ENCODE data around the gene TRPC3.

Gene TRPC3

GRCh38 chr4:121968859-121969258 is 17.0 kb upstream of the TRPC3 start:
- no peak overlapping the region for H3K4me3 ChIP-seq
- in situ Hi-C loops (cut with MboI; ENCODE audit: low sequenced_read_pairs), result no loop called here
- no peaks in the 10 kb centered on the region for H3K36me3 ChIP-seq (replicated peaks)
- no peaks in the 10 kb centered on the region for H3K4me1 ChIP-seq
- no peak for DNase-seq (ENCODE audit: low spot score in 2 of 2)
- no peaks in the 10 kb centered on the region for H3K9me3 ChIP-seq
- peaks cover 23% of the 10 kb centered on the region for H3K27me3 ChIP-seq (ENCODE audit: low read depth)

DNA sequence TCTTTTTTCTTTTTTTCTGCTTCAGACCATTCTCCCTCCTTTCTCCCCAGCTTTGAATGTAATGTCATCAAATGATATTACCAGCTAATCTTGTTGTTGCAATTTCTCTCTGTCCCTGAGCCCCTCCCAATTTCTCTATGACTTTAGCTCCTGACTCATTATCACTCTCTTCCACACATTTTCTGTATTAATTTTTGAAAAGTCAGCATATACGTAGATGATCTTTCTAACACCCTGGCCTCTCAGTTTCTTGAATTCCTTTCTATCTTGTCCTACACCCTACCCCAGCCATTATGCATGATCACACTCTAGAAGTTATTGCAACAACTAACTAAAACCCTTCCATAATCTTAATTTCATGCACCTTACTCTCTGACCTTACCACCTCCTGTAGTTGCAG is 13.1 kb upstream of the TRPC3 start:
- Histone ChIP-seq H3K4me3 (no peak overlapping the region), H3K27me3 (ENCODE audit: low read depth) (peaks cover 20% of the 10 kb centered on the region), H3K36me3 (replicated peaks) (no peaks in the 10 kb centered on the region), H3K4me1 (no peaks in the 10 kb centered on the region), H3K9me3 (no peaks in the 10 kb centered on the region)
- DNase-seq (ENCODE audit: low spot score in 2 of 2), result no peak
- in situ Hi-C loops (cut with MboI; ENCODE audit: low sequenced_read_pairs), result no loop called here

DNA sequence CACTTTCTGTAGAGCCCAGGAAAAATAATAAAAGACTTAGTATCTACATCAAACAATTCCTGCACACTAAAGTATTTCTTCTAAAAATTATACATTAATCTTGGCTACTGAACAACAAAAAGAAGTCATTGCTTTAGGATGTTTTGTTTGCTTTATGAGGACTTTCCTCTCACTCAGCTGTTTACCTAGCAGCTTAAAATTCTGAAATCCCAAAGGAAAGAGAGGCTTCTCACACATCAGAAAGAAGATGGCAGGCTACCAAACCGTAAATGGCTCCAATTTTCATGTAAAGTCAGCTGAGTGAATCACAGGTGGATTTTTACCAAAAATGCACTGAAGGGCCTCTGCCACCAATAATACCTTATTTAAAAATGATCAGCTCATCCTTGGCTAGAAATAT is 9.0 kb upstream of the TRPC3 start:
- in situ Hi-C loops (cut with MboI; ENCODE audit: low sequenced_read_pairs), result no loop called here
- 0 out of 2 replicates have a peak, but pooled peaks cover under 1% of the 10 kb centered on the region for H3K27me3 ChIP-seq (ENCODE audit: low read depth)
- H3K4me3 ChIP-seq, result no peak overlapping the region
- no peaks in the 10 kb centered on the region for H3K4me1 ChIP-seq
- H3K9me3 ChIP-seq, result no peaks in the 10 kb centered on the region
- no peaks in the 10 kb centered on the region for H3K36me3 ChIP-seq (replicated peaks)
- no peak for DNase-seq (ENCODE audit: low spot score in 2 of 2)

- in situ Hi-C loops (cut with MboI; ENCODE audit: low sequenced_read_pairs), result no loop called here
- peaks cover 2% of the 10 kb centered on the region; the same call in 1 of the 2 replicates for H3K27me3 ChIP-seq (ENCODE audit: low read depth)
- H3K9me3 ChIP-seq, result no peaks in the 10 kb centered on the region
- no peak overlapping the region for H3K4me3 ChIP-seq
- H3K36me3 ChIP-seq (replicated peaks), result no peaks in the 10 kb centered on the region
- no peaks in the 10 kb centered on the region for H3K4me1 ChIP-seq
- no peak for DNase-seq (ENCODE audit: low spot score in 2 of 2)
Observed at GRCh38 chr4:121958777-121959176, 6.9 kb upstream of the TRPC3 start.

GRCh38 chr4:121957266-121957665 is 5.4 kb upstream of the TRPC3 start:
- no peak for DNase-seq (ENCODE audit: low spot score in 2 of 2)
- no peaks in the 10 kb centered on the region for H3K4me1 ChIP-seq
- H3K36me3 ChIP-seq (replicated peaks), result no peaks in the 10 kb centered on the region
- in situ Hi-C loops (cut with MboI; ENCODE audit: low sequenced_read_pairs), result no loop called here
- peaks cover 17% of the 10 kb centered on the region for H3K27me3 ChIP-seq (ENCODE audit: low read depth)
- H3K9me3 ChIP-seq, result no peaks in the 10 kb centered on the region
- no peak overlapping the region for H3K4me3 ChIP-seq

DNA sequence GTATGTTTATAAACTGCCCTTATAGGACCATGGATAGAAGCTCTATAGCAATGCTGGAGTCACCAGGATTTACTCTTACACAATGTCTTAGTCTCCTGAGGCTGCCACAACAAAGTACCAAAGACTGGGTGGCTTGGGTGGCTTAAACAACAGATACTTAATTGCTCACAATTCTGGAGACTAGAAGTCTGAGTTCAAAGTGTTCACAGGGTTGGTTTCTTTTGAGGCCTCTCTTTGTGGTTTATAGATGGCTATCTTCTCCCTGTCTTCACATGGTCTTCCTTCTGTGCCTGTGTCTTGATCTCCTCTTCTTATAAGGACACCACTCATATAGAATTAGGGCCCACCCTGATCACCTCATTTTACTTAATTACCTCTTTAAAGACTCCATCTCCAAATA is 2.0 kb upstream of the TRPC3 start:
- DNase-seq (ENCODE audit: low spot score in 2 of 2), result no peak
- H3K27me3 ChIP-seq (ENCODE audit: low read depth), result peaks cover 36% of the 10 kb centered on the region
- no peak overlapping the region for H3K4me3 ChIP-seq
- in situ Hi-C loops (cut with MboI; ENCODE audit: low sequenced_read_pairs), result no loop called here
- no peaks in the 10 kb centered on the region for H3K36me3 ChIP-seq (replicated peaks)
- no peaks in the 10 kb centered on the region for H3K4me1 ChIP-seq
- H3K9me3 ChIP-seq, result no peaks in the 10 kb centered on the region

- in situ Hi-C loops (cut with MboI; ENCODE audit: low sequenced_read_pairs), result no loop called here
- no peak for DNase-seq (ENCODE audit: low spot score in 2 of 2)
- H3K27me3 ChIP-seq (ENCODE audit: low read depth), result peaks cover 36% of the 10 kb centered on the region
- H3K36me3 ChIP-seq (replicated peaks), result no peaks in the 10 kb centered on the region
- peak overlapping the region; percentile 22; the same call in 1 of the 2 replicates for H3K4me3 ChIP-seq
- no peaks in the 10 kb centered on the region for H3K9me3 ChIP-seq
- H3K4me1 ChIP-seq, result no peaks in the 10 kb centered on the region
Observed at GRCh38 chr4:121952290-121952689, 430 bp upstream of the TRPC3 start.

DNA sequence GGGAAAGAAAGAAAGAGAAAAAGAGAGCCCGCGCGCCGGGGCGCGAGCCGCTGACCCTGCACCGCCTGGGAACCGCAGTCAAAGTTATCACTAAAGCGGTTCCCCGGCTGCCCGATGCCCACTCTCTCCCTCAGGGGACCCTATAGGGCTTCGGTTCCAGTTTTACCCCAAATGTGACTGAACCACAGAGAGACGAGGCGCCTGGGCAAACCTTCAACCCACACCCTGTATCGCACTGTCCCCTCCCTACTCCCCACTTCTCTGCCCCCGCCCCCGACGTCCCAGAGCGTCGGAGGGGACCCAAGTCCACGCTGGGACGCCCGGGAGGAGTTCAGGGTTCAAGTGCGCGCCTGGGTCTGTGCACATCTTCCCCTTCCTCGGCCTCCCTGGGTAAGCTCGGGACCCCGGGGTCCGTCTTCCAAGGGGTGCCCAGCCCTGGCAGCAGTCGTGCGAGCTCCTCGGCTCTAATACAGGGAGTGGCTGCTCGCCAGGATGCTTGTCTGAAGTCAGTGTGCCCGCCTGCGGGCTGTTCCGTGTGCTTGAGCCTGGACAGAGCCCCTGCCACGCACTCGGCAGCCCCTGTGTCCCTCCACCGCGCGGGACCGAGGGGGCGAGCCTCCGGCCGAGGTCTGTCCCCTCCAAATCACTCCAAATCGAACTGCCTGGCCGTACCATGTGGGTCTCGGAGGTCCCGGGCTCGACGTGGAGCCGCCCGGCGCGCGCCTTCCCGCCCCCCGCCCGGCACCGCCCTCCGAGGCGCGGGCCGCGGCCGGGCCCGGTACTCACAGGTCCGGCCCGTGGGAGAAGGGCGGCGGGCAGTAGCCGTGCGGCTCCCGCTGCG is 960 bp downstream of the TRPC3 start:
- in situ Hi-C loops (cut with MboI; ENCODE audit: low sequenced_read_pairs), result no loop called here
- DNase-seq (ENCODE audit: low spot score in 2 of 2), result peak in 1 of 2 experiments; percentile 44
- H3K27me3 ChIP-seq (ENCODE audit: low read depth), result peaks cover 36% of the 10 kb centered on the region

GRCh38 chr4:121950212-121950679 is 1.6 kb downstream of the TRPC3 start:
- peak; percentile 63 to 93 for DNase-seq (ENCODE audit: low spot score in 2 of 2)
- Histone ChIP-seq H3K36me3 (replicated peaks) (no peaks in the 10 kb centered on the region), H3K27me3 (ENCODE audit: low read depth) (peaks cover 36% of the 10 kb centered on the region), H3K4me1 (no peaks in the 10 kb centered on the region), H3K9me3 (no peaks in the 10 kb centered on the region), H3K4me3 (peak overlapping the region; percentile 22)
- in situ Hi-C loops (cut with MboI; ENCODE audit: low sequenced_read_pairs), result no loop called here

More for the DNA sequence above, 960 bp downstream of the TRPC3 start:
- no peaks in the 10 kb centered on the region for H3K4me1 ChIP-seq
- H3K4me3 ChIP-seq, result peak overlapping the region; percentile 22
- H3K9me3 ChIP-seq, result no peaks in the 10 kb centered on the region
- no peaks in the 10 kb centered on the region for H3K36me3 ChIP-seq (replicated peaks)

GRCh38 chr4:121946644-121947043 is 5.2 kb downstream of the TRPC3 start:
- peaks cover 25% of the 10 kb centered on the region for H3K27me3 ChIP-seq (ENCODE audit: low read depth)
- H3K4me1 ChIP-seq, result no peaks in the 10 kb centered on the region
- H3K4me3 ChIP-seq, result no peak overlapping the region
- in situ Hi-C loops (cut with MboI; ENCODE audit: low sequenced_read_pairs), result no loop called here
- H3K36me3 ChIP-seq (replicated peaks), result no peaks in the 10 kb centered on the region
- no peak for DNase-seq (ENCODE audit: low spot score in 2 of 2)
- no peaks in the 10 kb centered on the region for H3K9me3 ChIP-seq

- in situ Hi-C loops (cut with MboI; ENCODE audit: low sequenced_read_pairs), result no loop called here
- Histone ChIP-seq H3K9me3 (no peaks in the 10 kb centered on the region), H3K4me1 (no peaks in the 10 kb centered on the region), H3K4me3 (no peak overlapping the region), H3K27me3 (ENCODE audit: low read depth) (peaks cover 22% of the 10 kb centered on the region), H3K36me3 (replicated peaks) (no peaks in the 10 kb centered on the region)
- DNase-seq (ENCODE audit: low spot score in 2 of 2), result peak; percentile 17 to 64
Observed at GRCh38 chr4:121943941-121944340, 7.9 kb downstream of the TRPC3 start.

- H3K4me3 ChIP-seq, result no peak overlapping the region
- H3K27me3 ChIP-seq (ENCODE audit: low read depth), result peaks cover 22% of the 10 kb centered on the region
- no peak for DNase-seq (ENCODE audit: low spot score in 2 of 2)
- no peaks in the 10 kb centered on the region for H3K9me3 ChIP-seq
- peaks cover 3% of the 10 kb centered on the region for H3K4me1 ChIP-seq
- in situ Hi-C loops (cut with MboI; ENCODE audit: low sequenced_read_pairs), result no loop called here
- no peaks in the 10 kb centered on the region for H3K36me3 ChIP-seq (replicated peaks)
Observed at GRCh38 chr4:121939690-121940089, 12.2 kb downstream of the TRPC3 start.

DNA sequence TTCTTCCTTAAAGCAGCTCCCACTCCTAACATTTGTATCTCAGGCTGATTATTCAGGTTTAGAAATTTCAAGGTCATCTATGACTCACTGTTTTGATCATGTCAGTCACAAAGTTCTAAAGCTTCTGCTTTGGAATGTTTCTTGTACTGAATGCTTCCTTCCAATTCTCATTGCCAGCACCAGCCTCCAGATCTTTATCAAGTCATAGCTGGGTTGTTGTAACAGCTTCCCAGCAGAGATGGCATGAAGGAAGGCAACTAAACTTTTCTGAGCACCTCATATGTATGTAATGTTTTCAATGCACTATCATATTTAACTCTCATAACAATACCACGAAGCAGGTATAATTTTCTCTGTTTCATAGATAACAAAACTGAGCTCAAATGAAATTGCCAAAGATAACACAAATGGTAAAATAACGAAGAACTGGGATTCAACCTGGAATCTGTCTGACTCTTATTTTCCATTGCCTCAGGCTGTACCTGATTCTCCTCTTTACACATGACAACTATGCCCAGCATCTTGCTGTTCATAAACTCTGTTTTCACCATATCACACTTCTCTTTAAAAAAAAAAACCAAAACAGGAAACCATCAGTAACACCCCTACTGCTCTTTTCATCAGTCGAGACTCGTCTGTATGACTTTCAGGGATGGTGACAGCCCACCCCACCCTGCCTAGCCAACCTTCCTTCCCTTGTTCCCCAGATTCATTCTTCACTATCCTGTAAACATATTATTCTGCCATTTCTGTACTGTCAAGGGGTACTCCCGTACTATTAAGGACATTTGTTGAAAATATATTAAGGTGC is 13.4 kb downstream of the TRPC3 start:
- H3K4me1 ChIP-seq, result peaks cover 3% of the 10 kb centered on the region
- in situ Hi-C loops (cut with MboI; ENCODE audit: low sequenced_read_pairs), result no loop called here
- H3K36me3 ChIP-seq (replicated peaks), result no peaks in the 10 kb centered on the region
- peaks cover 23% of the 10 kb centered on the region for H3K27me3 ChIP-seq (ENCODE audit: low read depth)
- no peaks in the 10 kb centered on the region for H3K9me3 ChIP-seq
- DNase-seq (ENCODE audit: low spot score in 2 of 2), result no peak
- no peak overlapping the region for H3K4me3 ChIP-seq

DNA sequence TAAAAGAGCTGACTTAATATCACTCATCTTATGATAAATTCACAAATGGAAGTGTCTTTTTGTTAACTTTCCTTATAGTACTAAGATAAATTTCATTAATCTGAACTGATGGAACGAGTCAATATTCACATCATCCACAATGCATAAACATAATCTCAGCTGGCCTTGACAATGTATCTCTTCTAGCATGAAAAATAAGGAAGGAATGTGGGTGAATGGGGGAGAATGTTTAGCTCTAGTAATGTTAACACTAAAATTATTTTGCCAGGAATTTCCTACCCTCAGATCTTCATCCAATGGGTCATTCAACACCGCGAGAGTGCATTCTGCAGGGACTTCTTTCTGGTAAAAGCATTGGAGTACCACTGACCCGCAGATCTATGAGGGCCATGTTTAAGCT is 15.8 kb downstream of the TRPC3 start:
- Histone ChIP-seq H3K9me3 (no peaks in the 10 kb centered on the region), H3K4me1 (peaks cover 3% of the 10 kb centered on the region), H3K4me3 (no peak overlapping the region), H3K27me3 (ENCODE audit: low read depth) (peaks cover 15% of the 10 kb centered on the region; the same call in 1 of the 2 replicates), H3K36me3 (replicated peaks) (no peaks in the 10 kb centered on the region)
- no peak for DNase-seq (ENCODE audit: low spot score in 2 of 2)
- in situ Hi-C loops (cut with MboI; ENCODE audit: low sequenced_read_pairs), result no loop called here
